K562 (cell line): ENCODE measurements around the gene CHAT. TPM values are rescaled to one million over a fixed set of nuclear protein-coding genes. Genes with fewer than 3 reads are reported as not detected.

Experiments used
- CC2D1A ChIP-seq: fragments of 450-650 bp; IDR thresholded peaks from 2 replicates; pipeline ENCODE4 v1.6.1; 2017; ENCODE audit warnings: mild to moderate bottlenecking
- CREBBP ChIP-seq: IDR thresholded peaks from one replicate; pipeline ENCODE4 v1.6.1; 2012; ENCODE audit warnings: low read depth, mild to moderate bottlenecking, control low read depth, inconsistent platforms, low read length
- CTCF ChIP-seq, 3 experiments: IDR thresholded peaks in 2 of 3; conservative IDR thresholded peaks in 1 of 3; 2 replicates each; pipeline ENCODE4 v1.5.1; 2011 to 2012; ENCODE audit warnings: low read length in 3 of 3, mild to moderate bottlenecking in 3 of 3, control low read depth in 2 of 3, improper control_type of control experiment in 1 of 3, inconsistent platforms in 1 of 3, low read depth in 1 of 3, mixed read lengths in 1 of 3, moderate library complexity in 1 of 3; ENCODE audit not compliant: insufficient read depth in 2 of 3
- EGR1 ChIP-seq: fragments of 450-650 bp; conservative IDR thresholded peaks from 2 replicates; pipeline ENCODE4 v1.6.1; 2017; ENCODE audit warnings: mild to moderate bottlenecking
- ETS1 ChIP-seq: conservative IDR thresholded peaks from 2 replicates; pipeline ENCODE4 v1.6.1; 2011; ENCODE audit warnings: low read depth, mild to moderate bottlenecking, low read length; ENCODE audit not compliant: control insufficient read depth
- KDM4B ChIP-seq, 2 experiments: fragments of 450-650 bp in 1 of 2; sonication (generic) in 1 of 2; IDR thresholded peaks; 2 replicates each; pipeline ENCODE4 v1.6.1; 2016 to 2017; ENCODE audit warnings: borderline replicate concordance in 2 of 2, antibody characterized with exemption in 1 of 2, low read depth in 1 of 2, mild to moderate bottlenecking in 1 of 2
- MCM5 ChIP-seq: fragments of 450-650 bp; IDR thresholded peaks from 2 replicates; pipeline ENCODE4 v1.6.1; 2016; ENCODE audit warnings: low read depth
- POLR3A ChIP-seq: IDR thresholded peaks from 2 replicates; pipeline ENCODE4 v1.6.1; 2011; ENCODE audit warnings: borderline replicate concordance, mild to moderate bottlenecking, moderate library complexity; ENCODE audit not compliant: insufficient read length, insufficient read depth; ENCODE audit errors: extremely low read depth
- RUNX1 ChIP-seq: sonication (generic); IDR thresholded peaks from 2 replicates; pipeline ENCODE4 v1.6.1; 2016; ENCODE audit warnings: antibody characterized with exemption, low read depth
- SIN3A ChIP-seq, 2 experiments: fragments of 150-350 bp in 1 of 2; IDR thresholded peaks; 2 replicates each; pipeline ENCODE4 v1.6.1; 2011 to 2016; ENCODE audit warnings: borderline replicate concordance in 2 of 2, low read depth in 2 of 2, low read length in 2 of 2, mild to moderate bottlenecking in 2 of 2, moderate library complexity in 2 of 2; ENCODE audit not compliant: control insufficient read depth in 1 of 2
- ZNF175 ChIP-seq: fragments of 200-800 bp; sonication (Bioruptor generic); IDR thresholded peaks from 2 replicates; pipeline ENCODE4 v1.6.1; 2016; ENCODE audit warnings: low read depth, mild to moderate bottlenecking, missing genetic modification characterization, missing compliant biosample characterization
- ZNF316 ChIP-seq: fragments of 450-650 bp; IDR thresholded peaks from 2 replicates; pipeline ENCODE4 v1.6.1; 2016
- ZNF324 ChIP-seq: fragments of 250-450 bp; sonication (Bioruptor Pico); IDR thresholded peaks from 2 replicates; pipeline ENCODE4 v1.4.0; 2020; ENCODE audit warnings: mild to moderate bottlenecking
- ZNF518B ChIP-seq: fragments of 250-450 bp; sonication (Bioruptor Pico); IDR thresholded peaks from 2 replicates; pipeline ENCODE4 v1.5.0; 2021; ENCODE audit warnings: mild to moderate bottlenecking, moderate library complexity
- polyA plus RNA-seq, 8 experiments: library from polyadenylated mRNA; depleted of rRNA in 4 of 8; stranded (reverse) in 5 of 8; unstranded in 3 of 8; fragments of >200 nt; fragmentation: Nextera tagmentation in 2 of 8; fragmentation: Illumina TruSeq in 1 of 8; extraction: Ambion mirVana in 2 of 8; extraction: Trizol in 1 of 8; gene quantifications; 2 replicates each; pipeline versions ENCODE4 v1.2.1 to v1.2.3, GENCODE V29; 2011 to 2014; ENCODE audit warnings: inconsistent platforms in 1 of 8, missing spikeins in 1 of 8
- total RNA-seq, 7 experiments: library from RNA; depleted of rRNA in 6 of 7; stranded (reverse); fragments of >200 nt in 6 of 7; fragmentation: Illumina TruSeq in 2 of 7; extraction: Trizol in 2 of 7; gene quantifications; 2 replicates each; pipeline versions ENCODE4 v1.2.1 to v1.2.3, GENCODE V29; 2011 to 2021; ENCODE audit warnings: low replicate concordance in 1 of 7
- TF ChIP-seq, protein P1 (sequence below): fragments of 450-650 bp; IDR thresholded peaks from 2 replicates; pipeline ENCODE4 v1.7.0; 2016; ENCODE audit warnings: borderline replicate concordance

Gene CHAT
- total and polyA plus RNA-seq, 9 of the 15 experiments (the other 6 are each of a cell fraction or from before 2014, with no cell fraction given): not detected

DNA sequence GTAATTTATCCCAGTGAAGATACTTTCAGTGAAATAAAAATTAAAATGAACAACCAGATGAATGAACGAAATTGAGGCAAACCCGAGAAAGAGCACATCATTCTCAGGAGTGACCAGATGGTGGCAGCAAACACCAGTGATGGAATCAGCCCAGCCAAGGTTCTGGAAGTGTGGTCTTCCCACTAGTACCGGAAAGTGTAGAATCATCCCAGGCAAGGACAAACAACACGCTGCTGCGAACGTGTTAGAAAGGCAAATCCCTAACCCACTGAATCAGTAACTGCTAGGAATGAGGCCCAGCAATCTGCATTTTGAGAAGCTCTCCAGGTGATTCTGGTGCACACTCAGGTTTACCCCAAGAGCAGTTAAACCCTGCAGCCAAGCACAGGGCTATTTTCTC is 19.2 kb upstream of the CHAT start (continued):
- peak; percentile 29; the same call in 1 of the 2 replicates for TF ChIP-seq CC2D1A
- TF ChIP-seq ZNF316: no peak
- no peak for TF ChIP-seq ETS1
- no peak for TF ChIP-seq EGR1
- TF ChIP-seq POLR3A: no peak
- no peak for TF ChIP-seq ZNF175 (CRISPR knock-in tag)
- TF ChIP-seq SIN3A (IDR thresholded peaks at IDR 0.05; ENCODE audit: borderline replicate concordance in 2 of 2, control insufficient read depth in 1 of 2, low read depth in 2 of 2, low read length in 2 of 2): no peak
- TF ChIP-seq KDM4B (IDR thresholded peaks at IDR 0.05; ENCODE audit: borderline replicate concordance in 2 of 2, low read depth in 1 of 2): no peak
- no peak for TF ChIP-seq RUNX1
- no peak for TF ChIP-seq CREBBP
- no peak for TF ChIP-seq ZNF324 (CRISPR knock-in tag)
- no peak for TF ChIP-seq ZNF518B
- TF ChIP-seq, protein P1, sequence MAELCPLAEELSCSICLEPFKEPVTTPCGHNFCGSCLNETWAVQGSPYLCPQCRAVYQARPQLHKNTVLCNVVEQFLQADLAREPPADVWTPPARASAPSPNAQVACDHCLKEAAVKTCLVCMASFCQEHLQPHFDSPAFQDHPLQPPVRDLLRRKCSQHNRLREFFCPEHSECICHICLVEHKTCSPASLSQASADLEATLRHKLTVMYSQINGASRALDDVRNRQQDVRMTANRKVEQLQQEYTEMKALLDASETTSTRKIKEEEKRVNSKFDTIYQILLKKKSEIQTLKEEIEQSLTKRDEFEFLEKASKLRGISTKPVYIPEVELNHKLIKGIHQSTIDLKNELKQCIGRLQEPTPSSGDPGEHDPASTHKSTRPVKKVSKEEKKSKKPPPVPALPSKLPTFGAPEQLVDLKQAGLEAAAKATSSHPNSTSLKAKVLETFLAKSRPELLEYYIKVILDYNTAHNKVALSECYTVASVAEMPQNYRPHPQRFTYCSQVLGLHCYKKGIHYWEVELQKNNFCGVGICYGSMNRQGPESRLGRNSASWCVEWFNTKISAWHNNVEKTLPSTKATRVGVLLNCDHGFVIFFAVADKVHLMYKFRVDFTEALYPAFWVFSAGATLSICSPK: no peak
- peak; percentile 73 to 95 (median 91) for TF ChIP-seq CTCF (IDR thresholded peaks at IDR 0.05 in 2 of 3, conservative IDR thresholded peaks at IDR 0.05 in 1 of 3; ENCODE audit: insufficient read depth in 2 of 3, low read depth in 1 of 3, low read length in 3 of 3)
- TF ChIP-seq MCM5: no peak
